Activated naive CD8-positive, alpha-beta T cell (primary cell): ENCODE results near the gene ADORA1.

ENCODE experiments used
- H3K27ac Mint-ChIP-seq: one replicate; pipeline ENCODE4 v1.8.0; 2021; ENCODE audit warnings: mixed read lengths
- H3K27me3 Mint-ChIP-seq: one replicate; pipeline ENCODE4 v1.8.0; 2021; ENCODE audit warnings: mixed read lengths
- H3K36me3 Mint-ChIP-seq: one replicate; pipeline ENCODE4 v1.8.0; 2021; ENCODE audit warnings: mixed read lengths
- H3K4me1 Mint-ChIP-seq: one replicate; pipeline ENCODE4 v1.8.0; 2021; ENCODE audit warnings: low read depth, mixed read lengths
- H3K4me3 Mint-ChIP-seq: one replicate; pipeline ENCODE4 v1.8.0; 2021; ENCODE audit warnings: mild to moderate bottlenecking, mixed read lengths
- H3K9me3 Mint-ChIP-seq: one replicate; pipeline ENCODE4 v1.8.0; 2021; ENCODE audit warnings: low read depth, mixed read lengths

The ADORA1 gene

DNA sequence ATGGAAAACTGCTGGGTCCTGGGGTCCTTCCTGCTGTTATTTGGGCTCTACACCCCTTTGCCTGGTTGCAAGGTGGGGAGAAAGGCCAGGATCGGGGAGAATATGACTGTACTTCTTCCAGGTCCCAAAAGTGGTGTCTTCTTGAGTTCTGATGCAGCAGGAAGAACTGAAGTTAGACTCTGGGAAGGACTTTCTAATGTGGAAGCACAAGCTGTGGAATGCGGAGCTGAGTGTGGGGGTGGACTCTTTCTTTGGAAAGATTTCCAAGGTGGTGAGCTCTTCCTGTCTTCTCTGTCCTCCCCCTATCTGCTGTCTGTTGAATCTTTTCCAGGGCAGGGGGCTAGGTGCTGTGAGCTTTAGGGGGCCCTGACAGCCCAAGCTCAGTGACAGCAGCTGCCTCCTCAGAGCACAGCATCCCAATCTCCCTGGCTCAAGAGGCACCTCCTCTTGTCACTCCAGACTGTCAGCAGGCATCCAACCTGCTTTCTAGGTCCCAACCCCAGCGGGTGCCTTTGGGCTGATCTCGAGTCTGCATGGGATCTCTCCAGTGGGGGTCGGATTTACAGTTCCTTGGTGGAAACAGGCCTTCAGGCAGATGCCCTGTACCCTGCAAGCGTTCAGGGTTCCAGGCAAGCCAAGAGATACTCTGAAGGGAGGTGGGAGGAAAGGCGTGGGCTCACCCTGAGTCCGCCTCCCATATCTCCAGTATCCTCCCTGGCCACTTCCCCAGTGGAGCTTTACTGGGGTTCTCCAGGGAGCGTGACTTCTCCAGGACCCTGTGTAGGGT, 23.2 kb downstream of the ADORA1 start:
- H3K4me3 Mint-ChIP-seq, result no peak overlapping the region
- H3K4me1 Mint-ChIP-seq, result no peaks in the 10 kb centered on the region
- H3K27ac Mint-ChIP-seq, result no peak overlapping the region
- H3K9me3 Mint-ChIP-seq, result no peaks in the 10 kb centered on the region
- no peaks in the 10 kb centered on the region for H3K36me3 Mint-ChIP-seq
- H3K27me3 Mint-ChIP-seq, result no peaks in the 10 kb centered on the region

GRCh38 chr1:203151362-203152157, 24.0 kb downstream of the ADORA1 start:
- no peak overlapping the region for H3K27ac Mint-ChIP-seq
- no peaks in the 10 kb centered on the region for H3K36me3 Mint-ChIP-seq
- no peak overlapping the region for H3K4me3 Mint-ChIP-seq
- H3K27me3 Mint-ChIP-seq, result peaks cover 1% of the 10 kb centered on the region
- no peaks in the 10 kb centered on the region for H3K9me3 Mint-ChIP-seq
- H3K4me1 Mint-ChIP-seq, result no peaks in the 10 kb centered on the region

DNA sequence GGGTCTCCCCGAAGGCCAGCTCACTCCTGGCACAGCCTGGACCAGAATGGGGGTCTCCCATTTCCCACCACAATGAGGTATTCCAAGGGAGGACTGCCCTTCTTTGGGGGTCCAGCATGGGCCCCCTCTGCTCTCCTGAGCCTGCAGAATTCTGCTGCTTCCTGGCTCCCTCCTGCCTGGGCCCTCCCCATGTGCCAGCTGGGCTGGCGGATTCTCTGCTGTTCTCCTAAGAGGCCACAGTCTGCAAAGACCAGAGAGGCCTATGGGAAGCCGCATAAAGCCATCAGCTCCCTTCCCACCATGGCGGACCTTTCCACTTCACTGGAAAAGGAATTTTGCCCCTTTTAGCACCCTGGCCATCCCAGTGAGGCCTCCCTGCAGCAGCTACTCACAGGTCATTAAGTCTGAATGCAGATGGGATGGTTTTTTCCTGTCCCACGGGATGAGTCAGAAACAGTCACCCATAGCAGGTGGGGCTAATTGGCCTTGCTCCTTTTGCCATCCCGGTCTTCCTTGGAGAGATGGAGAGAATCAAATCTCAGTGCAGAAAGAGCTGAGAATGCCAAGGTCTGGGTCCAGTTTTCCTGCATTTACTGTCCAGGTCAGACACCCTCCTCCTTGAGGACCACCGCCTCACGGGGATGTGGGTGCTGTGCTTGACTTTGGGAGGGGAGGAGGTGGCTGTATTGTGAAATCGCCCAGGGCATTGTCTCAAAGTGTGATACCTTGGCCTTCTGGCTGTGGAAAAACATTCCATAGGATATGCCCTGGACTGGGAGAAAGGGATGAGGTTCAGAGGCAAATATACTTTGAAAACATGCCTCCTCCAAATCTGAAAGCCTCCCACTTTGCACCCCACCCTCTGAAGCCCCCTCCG, 24.9 kb downstream of the ADORA1 start:
- no peak overlapping the region for H3K4me3 Mint-ChIP-seq
- no peaks in the 10 kb centered on the region for H3K36me3 Mint-ChIP-seq
- H3K4me1 Mint-ChIP-seq, result no peaks in the 10 kb centered on the region
- peaks cover 1% of the 10 kb centered on the region for H3K27me3 Mint-ChIP-seq
- no peak overlapping the region for H3K27ac Mint-ChIP-seq
- no peaks in the 10 kb centered on the region for H3K9me3 Mint-ChIP-seq

DNA sequence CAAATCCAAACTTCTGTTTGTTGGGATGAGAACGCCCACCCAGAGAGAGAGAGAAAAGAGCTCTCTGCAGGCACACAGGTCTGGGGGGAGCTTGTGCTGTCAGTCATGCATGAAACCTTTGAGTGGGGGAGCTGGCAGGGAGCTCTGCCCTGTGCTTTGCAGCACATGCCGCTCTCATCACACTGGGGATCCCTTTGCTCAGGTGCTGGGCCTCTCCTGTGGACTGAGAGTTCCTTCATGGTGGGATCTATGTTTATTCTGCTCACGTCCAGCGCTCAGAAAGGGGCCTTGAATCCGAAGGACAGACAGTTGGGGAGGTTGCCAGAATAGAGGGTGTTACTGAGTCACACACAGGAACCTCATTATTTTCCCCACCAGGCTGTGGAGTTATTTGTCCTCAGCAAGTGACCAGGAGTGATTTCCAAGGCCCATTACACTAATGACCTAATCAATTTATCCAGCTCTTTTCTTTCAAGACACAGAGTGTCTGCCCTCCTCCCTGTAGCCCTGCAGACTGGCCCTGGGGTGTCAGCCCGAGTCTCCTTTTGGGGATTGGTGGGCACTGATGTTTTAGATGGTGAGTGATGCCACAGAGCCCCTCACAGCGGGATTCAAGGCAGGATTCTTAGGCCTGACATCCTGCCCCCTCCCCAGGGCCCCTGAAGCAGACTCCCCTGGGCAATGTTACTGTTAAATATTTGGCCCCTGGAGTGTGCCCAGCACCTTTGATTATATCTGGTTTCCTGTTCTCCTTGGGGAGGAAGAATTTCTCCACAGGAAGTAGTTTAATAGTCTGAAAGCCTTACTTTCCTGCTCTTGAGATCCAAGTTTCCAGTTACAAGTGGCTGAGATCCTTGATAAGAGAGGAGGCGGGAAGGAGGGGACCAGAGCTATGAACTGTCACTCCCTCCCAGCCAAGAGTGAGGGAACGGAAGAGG, 25.8 kb downstream of the ADORA1 start:
- Mint-ChIP-seq H3K9me3 (no peaks in the 10 kb centered on the region), H3K36me3 (no peaks in the 10 kb centered on the region), H3K4me3 (no peak overlapping the region), H3K27me3 (peaks cover 1% of the 10 kb centered on the region), H3K27ac (no peak overlapping the region), H3K4me1 (no peaks in the 10 kb centered on the region)

DNA sequence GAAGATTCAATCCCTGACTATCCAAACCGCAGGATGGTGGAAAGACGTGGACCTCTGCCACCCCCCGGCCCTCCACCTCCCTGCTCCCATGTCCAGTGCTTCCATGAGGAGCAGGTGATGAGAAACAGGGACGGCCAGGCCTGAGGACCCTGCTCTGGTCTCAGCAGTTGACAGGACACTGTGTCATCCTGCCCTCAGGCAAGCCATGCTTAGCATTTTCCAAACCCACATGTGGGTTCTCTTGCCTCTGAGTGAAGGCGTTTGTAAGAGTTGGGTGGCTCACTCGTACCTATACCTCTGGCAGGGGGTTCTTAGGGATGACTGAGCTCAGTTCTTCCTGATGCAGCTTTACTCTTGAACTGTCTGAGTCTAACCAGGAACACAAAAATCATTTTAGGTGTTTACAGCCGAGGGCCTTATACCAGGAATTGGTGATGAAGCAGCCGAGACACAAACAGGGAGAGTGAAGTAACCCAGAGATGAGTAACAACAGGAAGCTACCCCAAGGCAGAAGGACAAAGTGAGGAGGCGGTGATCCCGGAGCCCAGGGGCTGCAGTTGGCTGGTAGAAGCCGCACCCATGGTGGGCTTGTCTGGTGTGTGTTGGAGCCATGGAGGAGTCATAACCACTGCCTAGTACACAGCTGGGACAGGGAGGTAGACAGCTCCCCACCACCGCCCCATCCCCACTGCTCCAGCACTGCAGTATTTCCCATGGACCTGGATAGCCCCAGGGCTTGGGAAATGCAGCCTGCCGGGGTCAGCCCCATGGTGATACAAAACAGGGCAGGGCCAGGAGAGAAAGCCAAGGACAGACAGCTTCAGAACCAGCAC, 26.7 kb downstream of the ADORA1 start:
- Mint-ChIP-seq H3K4me3 (no peak overlapping the region), H3K9me3 (no peaks in the 10 kb centered on the region), H3K4me1 (no peaks in the 10 kb centered on the region), H3K27ac (no peak overlapping the region), H3K27me3 (peaks cover 1% of the 10 kb centered on the region), H3K36me3 (no peaks in the 10 kb centered on the region)

DNA sequence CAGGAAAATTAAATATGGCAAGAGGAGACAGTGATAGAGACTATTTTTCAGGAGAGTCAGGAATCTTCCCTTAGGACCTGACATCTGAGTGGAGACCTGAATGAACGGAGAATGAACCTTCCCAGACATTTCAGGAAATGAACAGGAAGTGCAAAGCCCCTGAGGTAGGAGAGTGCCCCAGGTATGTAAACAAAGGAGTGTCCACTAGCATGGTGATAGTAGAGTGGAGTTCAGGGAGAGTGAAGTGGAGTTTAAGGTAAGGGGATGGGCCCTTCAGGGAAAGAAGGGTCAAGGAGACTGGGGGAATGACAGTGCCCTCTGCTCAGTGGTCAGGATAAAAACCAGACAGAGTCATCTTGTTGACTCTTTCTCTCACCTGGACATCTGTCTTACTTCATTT, 28.8 kb downstream of the ADORA1 start:
- no peak overlapping the region for H3K4me3 Mint-ChIP-seq
- H3K36me3 Mint-ChIP-seq, result no peaks in the 10 kb centered on the region
- no peak overlapping the region for H3K27ac Mint-ChIP-seq
- H3K27me3 Mint-ChIP-seq, result peaks cover 1% of the 10 kb centered on the region
- no peaks in the 10 kb centered on the region for H3K9me3 Mint-ChIP-seq
- no peaks in the 10 kb centered on the region for H3K4me1 Mint-ChIP-seq

DNA sequence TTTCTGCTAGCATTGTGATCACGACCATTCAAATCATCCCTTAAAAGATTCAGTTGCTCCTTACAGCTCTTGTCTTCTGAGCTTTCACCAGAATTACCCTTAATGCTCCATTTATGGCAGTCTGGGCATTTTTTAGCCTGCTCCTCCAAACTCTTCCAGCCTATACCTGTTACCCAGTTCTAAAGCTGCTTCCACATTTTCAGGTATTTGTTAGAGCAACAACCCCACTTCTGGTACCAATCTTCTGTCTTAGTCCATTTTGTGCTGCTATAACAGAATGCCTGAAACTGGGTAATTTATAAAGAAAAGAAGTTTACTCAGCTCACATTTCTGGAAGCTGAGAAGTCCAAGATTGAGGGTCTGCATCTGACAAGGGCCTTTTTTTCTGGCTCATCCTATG, 30.9 kb downstream of the ADORA1 start:
- Mint-ChIP-seq H3K27me3 (peaks cover 1% of the 10 kb centered on the region), H3K9me3 (no peaks in the 10 kb centered on the region), H3K4me1 (no peaks in the 10 kb centered on the region), H3K27ac (no peak overlapping the region), H3K4me3 (no peak overlapping the region), H3K36me3 (no peaks in the 10 kb centered on the region)

DNA sequence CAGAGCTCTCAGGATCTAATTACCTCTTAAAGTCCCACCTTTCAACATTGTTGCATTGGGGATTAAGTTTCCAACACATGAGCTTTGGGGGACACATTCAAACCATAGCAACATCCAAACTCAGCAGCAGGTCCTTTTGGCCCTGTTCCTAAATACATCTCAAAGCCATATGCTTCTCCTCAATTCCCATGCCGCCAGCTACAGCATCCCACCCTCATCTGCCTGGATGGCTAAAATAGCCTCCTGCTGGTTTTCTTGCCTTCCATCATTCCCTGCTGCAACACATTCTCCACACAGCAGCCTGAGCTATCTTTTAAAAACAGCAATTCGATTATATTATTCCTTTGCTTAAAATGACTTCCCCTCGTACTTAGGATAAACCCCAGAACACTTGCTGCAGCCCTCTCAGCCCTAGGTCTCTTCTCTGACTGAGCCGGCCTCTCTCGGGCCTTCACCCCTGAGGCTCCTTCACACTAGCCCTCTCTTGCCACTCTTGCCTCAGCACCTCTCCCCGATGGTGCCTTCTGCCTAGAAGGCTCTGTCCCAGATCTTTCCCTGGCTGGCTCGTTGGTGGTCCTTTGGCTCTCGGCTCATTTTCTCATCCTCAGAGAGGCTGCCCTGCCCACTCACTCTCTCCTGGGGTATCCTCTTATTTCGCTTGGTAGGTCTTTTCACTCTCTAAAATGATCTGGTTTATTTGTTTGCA, 31.6 kb downstream of the ADORA1 start:
- Mint-ChIP-seq H3K4me3 (no peak overlapping the region), H3K4me1 (no peaks in the 10 kb centered on the region), H3K9me3 (no peaks in the 10 kb centered on the region), H3K27me3 (peaks cover 2% of the 10 kb centered on the region), H3K36me3 (no peaks in the 10 kb centered on the region), H3K27ac (no peak overlapping the region)

- Mint-ChIP-seq H3K36me3 (no peaks in the 10 kb centered on the region), H3K4me1 (no peaks in the 10 kb centered on the region), H3K4me3 (no peak overlapping the region), H3K9me3 (no peaks in the 10 kb centered on the region), H3K27me3 (peaks cover 5% of the 10 kb centered on the region), H3K27ac (no peak overlapping the region)
These were observed 32.3 kb downstream of the ADORA1 start for GRCh38 chr1:203159844-203160243.

DNA sequence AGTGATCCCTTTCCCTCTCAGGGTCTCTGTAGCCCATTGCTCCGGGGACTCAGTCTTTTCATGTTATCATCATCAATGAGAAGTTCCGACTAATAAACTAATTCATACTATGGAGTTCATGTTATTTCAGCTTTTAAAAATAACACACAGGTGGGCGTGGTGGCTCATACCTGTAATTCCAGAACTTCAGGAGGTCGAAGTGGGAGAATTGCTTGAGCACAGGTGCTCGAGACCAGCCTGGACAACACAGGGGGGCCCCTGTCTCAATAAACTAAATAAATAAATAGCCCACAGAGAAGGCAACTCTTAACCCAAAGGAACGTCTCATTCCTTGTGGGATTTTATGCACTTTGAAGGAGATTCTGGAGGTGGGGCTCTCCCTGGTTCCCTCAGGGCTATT, 33.6 kb downstream of the ADORA1 start:
- H3K27me3 Mint-ChIP-seq, result peaks cover 4% of the 10 kb centered on the region
- no peak overlapping the region for H3K27ac Mint-ChIP-seq
- H3K36me3 Mint-ChIP-seq, result no peaks in the 10 kb centered on the region
- H3K4me3 Mint-ChIP-seq, result no peak overlapping the region
- H3K4me1 Mint-ChIP-seq, result no peaks in the 10 kb centered on the region
- no peaks in the 10 kb centered on the region for H3K9me3 Mint-ChIP-seq

GRCh38 chr1:203161703-203162102, 34.2 kb downstream of the ADORA1 start:
- H3K4me3 Mint-ChIP-seq, result no peak overlapping the region
- H3K27me3 Mint-ChIP-seq, result peaks cover 4% of the 10 kb centered on the region
- no peaks in the 10 kb centered on the region for H3K36me3 Mint-ChIP-seq
- no peaks in the 10 kb centered on the region for H3K4me1 Mint-ChIP-seq
- H3K9me3 Mint-ChIP-seq, result no peaks in the 10 kb centered on the region
- no peak overlapping the region for H3K27ac Mint-ChIP-seq

GRCh38 chr1:203162403-203162802, 34.9 kb downstream of the ADORA1 start:
- H3K27me3 Mint-ChIP-seq, result peaks cover 4% of the 10 kb centered on the region
- H3K27ac Mint-ChIP-seq, result no peak overlapping the region
- H3K9me3 Mint-ChIP-seq, result no peaks in the 10 kb centered on the region
- no peak overlapping the region for H3K4me3 Mint-ChIP-seq
- H3K36me3 Mint-ChIP-seq, result no peaks in the 10 kb centered on the region
- H3K4me1 Mint-ChIP-seq, result no peaks in the 10 kb centered on the region
